Glomerular visceral epithelial cell (primary cell): ENCODE data around the gene APOM.

Source experiments
- DNase-seq: peaks from one replicate; pipeline ENCODE4 v3.0.0-alpha.2; 2016; ENCODE audit errors: extremely low spot score

APOM gene

DNA sequence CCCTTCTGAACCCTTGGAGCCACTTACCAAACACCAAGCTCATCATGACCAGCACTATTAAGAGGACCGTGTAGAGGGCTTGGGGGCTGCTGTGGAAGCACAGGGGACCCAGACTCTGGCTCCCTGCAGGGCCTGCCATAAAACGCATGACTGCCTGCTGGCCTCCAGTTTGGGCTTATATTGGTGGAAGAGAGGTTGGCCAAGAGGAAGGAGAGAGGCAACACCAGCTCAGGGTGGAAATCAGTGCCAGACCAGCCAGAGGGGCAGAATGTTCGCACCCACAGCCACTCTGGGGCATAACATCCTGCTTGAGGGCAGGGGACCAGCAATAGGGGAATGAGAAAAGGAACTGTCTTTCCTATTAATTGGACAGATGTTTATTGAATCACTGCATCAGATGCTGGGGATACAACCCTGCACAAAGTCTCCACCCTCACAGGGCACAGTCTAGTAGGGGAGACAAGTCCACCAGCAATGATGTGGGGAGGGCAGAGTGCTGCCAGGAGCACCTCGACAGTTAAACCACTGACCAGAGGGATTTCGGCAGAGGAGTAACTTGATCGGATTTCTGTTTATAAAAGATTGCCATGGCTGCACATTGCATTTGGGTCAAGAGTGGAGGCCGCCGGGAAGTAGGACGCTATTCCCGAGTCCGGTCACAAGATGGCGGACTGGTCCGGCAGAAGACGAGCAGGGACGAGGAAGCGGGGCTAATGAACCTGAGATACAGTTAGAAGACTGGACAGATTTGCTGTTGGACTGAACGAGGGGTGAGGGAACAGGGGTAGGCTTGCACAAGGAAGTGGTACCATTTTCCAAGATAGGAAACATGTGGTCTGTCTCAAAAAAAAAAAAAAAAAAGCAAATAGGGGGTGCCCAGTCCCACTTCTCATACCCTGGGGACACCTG is 24.8 kb downstream of the APOM start, which contains the start of gene LY6G5C:
TSS of gene LY6G5C (minus strand) at position 842 of the 909 bp plus-strand sequence. CDS start at position 148, 694 bp downstream.
- peak; percentile 91 for DNase-seq

DNA sequence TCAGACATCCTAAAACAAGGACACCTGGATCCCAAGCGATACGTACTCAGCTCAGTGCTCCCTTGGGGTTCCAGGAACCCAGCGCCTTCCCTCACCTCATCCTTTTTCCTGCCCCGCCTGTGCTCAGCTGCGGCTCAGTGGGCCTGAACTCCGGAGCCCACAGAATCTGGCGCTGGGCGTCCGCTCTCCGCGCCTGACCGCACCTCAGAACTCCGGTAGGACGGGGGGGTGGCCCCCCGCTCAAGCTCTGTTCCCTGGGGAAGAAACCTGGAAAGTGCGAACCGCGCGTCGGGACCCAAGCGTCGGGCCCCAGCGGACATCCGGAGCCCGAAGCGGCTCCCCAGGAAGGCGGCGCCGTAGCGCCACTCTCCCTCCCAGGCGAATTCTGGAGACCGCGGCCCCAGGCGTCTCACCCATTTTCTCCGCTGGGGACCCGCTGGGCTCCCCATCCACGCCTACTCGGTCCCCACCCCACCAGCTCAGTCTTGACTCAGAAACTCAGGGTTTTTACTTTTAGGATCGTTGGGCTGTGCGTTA is 25.5 kb downstream of the APOM start:
- DNase-seq, result peak; percentile 83

DNA sequence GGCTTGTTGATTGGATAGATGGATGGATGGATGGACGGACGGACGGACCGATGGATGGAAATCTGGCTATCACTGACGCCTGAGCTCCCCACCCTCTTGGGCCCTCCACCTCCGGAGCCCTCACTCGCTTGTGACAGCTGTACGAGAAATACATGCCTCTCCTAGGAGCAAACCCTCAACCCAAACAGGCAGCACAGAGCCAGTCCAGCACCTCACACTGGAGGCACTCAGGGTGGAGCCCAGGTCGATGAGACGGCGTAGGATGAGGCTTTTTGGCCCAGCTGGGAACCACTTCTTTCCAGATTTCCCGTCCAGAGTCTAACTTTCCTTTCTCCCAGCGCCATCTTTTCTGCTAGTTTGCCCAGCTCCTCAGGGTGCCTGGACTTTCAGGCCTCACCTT is 27.9 kb downstream of the APOM start:
- DNase-seq, result no peak

DNA sequence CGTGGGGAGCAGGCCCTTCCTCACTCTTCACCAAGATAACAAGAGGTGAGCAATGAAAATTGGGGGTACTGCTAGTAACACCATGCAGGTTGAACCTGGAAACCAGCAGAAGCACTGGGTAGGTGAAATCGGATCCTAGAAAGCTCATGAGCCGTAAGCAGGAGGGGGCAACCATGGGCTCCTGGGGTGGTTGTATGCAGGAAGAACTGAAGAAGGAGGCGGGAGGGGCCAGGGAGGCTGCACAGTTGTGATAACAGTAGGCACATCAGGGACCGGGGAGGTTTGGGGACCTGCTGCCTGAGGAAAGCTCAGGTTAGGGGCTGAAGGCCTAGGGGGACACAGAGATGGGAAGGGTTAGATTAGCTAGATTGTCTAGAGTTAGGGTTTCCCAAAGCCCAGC is 30.8 kb downstream of the APOM start:
- DNase-seq, result no peak

DNA sequence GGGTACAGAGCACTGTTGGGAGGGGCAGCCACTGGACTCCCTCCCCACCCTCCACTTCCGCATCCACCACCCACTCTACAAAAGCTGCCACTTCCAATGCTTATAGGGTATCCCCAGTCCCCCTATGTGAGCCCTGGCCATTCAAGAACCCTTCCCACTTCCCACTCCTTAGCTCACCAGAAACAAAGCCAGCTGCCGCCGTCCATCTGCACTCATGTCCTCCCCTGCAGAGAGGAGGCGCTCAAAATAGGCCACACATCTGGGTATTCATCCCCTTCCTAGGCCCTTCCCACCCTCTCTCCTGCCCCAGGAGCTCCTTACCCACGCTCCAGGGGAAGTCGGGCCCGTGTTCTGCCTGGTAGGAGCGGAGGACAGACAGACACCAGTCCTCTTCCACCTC is 31.6 kb downstream of the APOM start:
- DNase-seq, result no peak

DNA sequence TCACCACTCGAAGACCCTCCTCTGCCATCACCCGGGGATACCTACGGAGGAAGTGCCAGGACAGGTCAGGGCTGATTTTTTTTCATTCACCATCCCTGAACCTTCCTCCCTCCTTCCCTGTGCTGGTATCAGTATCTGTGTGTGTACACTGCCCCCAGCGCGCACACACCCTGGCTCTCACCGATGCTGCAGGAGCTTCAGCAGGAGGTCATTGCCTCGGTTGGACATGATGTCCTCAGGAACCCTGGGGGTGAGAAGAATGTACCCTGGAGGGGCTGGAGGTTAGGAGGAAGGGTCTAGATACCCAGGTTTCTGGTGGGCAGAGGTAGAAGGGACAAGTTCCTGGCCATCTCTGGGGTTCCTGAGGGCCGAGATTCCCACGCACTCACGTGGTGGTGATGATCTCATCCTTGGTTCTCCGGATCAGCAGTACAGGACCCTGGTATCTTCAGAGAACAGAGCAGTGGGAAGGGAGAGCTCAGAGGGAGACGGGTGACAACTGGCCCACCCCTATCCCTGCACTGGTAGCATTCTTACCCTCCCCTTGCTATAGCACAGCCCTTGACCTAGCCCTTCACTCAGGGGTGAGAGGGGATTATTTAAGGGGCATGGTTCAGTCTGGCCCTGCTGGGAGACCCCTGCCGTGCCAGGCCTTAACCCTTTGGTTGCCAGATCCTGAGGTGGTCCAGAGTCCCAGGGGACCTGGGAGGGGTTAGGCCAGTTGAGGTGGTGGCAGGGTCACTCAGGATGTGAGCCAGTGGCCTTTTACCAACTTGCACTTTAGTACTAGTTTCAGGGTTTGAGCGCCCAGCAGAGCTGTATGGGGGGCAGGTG is 32.4 kb downstream of the APOM start:
- DNase-seq, result no peak

DNA sequence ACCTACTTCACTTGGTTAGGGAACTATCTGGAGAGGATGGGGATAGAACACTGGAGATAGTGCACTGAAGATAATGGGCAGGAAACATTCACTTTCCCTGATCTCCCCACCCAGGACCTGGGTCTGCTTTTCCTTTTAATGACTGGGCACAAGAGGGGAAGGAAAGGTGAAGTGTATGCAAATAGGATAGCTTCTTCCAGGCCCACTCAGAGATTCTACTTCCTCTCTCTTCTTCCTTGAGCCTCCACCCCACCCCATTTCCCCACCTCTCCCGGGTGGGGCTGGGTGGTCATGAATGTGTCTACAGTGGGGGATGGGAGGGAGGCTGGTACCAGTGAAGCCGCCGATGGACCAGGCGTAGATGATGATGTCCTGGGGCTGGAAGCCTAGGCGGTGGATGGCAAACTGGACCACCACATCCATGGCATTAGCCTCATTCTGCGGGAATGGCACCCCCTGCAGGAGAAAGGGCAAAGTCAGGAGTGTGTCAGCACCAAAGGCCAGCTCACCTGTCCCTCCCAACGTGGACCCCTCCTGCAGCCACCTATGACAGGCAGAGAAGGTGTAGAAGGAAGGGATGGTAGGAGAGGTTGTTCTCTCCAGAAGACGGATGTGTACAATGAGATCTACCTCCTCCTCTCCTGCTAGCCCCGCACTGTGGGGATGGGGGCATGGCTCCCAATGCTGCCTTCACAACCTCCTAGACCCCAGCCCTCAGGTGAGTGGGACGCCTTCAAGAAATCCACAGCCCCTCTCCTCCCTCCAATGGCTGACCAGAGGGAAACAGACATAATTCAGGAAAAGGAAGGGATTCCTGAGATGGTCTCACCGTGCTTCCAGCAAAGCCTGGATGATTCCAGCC is 33.8 kb downstream of the APOM start:
- no peak for DNase-seq

DNA sequence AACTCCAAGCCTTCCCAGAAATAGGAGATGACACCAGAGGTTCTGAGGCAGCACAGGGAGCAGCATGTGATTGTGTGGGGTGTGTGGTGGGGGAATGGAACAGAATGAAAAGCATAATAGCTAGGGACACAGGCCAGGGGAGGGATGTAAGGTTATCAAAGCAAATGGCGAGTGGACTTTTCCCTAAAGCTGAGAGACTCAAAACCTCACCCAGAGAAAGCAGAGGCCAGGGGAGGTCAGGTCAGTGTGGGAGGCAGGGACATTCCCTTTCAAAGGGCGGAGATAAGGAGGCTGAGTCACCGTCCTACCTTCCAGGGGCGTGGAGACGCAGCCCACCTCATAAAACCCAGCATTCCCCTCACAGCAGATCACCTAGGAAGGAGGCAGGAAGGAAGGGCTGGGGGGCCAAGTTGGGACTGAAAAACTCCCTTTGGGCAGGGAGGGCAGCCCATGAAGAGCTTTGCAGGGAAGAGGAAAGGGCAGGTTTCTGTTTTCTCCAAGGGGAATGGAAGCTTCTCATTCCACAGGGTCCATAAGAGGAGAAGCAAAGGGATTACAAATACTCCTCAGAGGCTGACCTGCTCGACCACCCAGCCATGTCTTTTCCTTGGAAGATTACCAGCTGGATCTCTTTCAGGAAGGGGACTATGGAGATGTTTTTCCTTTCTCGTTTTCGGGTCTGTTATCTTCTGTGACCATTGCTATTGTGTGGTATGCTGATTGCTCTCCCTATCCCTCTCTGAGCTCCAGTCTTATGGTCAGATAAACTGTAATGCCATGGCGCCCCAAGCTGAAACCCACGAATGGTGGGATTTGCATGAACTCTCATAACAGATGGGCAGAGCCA is 34.8 kb downstream of the APOM start:
- DNase-seq, result no peak

DNA sequence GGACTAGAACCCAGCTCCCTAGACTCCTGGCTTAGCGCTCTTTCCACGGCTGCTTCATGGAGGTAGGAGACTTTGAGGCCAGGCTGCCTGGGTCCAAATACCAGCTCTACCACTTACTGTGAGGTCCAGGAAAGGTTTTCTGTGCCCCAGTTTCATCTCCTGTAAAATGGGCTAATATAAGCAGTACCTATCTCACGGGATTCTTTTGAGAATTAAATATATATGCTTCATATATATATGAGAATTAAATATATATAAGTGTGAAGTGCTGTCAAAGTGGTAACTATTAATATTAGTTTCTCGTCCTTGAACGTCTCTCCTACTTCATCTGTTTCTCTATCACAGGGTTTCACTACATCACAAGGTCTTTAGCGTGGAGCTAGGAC is 35.4 kb downstream of the APOM start:
- no peak for DNase-seq

DNA sequence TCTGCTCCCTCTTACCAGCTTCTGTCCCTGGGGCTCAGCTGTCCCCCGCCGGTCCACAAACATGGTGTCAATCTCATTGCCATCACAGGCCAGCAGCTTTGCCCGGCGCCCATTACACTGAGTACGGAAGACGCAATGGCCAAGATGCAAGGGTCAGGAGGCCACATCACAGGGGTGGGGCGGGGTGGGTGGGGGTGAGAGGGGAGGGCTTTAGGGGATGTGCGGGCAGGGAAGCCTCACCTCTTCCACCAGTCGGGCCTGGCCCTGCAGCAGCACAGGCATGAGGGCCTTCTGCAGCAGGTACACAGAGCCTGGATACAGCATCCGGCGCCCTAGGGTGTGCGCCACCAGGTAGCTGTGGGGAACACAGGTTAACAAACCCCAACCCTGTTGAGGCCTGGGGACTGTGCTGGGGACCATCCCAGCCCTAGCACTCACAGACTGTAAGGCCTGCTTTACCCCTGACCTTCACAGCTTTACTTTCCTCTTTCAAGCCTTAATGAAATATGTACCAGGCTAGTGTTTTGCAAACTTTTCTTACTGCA is 35.9 kb downstream of the APOM start:
- DNase-seq, result no peak

DNA sequence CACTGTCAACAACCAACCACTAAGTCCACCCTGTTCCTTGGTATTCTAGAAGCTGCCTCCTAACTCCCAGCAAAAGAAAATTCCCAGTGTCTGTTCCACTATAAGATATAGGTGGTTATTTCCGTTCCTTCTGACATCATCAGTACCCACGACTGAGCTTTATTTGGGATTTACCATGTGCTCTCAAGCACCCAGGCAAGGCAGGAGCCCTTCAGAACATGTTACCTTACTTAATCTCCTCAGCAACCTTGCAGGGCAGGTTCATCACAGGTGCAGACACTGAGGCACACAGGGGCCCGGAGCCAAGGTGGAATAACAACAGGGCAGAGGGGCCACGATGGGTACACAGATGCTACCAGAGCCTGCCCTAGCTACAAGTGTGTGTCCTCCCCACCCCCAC is 36.7 kb downstream of the APOM start:
- no peak for DNase-seq

DNA sequence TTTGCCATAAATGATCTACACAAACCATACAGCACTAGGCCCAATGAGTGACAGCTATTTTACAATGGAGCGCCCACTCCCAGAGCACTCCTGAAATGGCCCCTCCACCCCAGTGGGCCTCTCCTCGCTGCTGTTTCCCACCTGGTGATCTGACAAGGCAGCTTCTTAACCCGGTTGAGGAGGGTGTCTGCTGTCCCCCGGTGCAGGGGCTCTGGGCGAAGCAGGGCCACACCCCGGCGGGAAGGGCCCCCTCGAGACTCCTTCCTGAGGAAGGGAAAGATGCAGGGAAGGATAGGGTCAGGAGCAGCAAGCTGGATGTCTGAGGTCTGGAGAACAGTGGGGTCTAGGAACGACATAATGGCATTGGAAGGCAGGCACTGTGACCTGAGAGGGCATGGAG is 37.2 kb downstream of the APOM start:
- no peak for DNase-seq

DNA sequence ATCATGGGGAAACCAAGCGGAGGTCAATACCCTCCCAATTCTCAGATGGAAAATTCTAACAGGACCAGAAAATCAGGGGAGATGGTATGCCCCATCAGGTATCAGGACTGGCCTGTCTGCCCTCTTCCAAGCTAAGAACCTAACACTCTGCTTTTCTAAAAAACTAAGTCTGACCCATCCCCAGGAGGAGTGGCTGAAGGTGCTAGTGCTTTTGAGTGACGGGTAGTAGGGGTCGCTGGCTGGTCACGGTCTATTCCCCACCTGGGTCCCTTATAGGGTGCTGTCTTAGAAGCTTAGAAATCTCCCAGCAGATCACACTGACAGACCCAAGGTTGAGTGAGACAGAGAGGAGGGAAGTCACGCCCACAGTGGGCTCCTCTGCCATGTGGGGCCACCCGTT is 37.8 kb downstream of the APOM start:
- no peak for DNase-seq

DNA sequence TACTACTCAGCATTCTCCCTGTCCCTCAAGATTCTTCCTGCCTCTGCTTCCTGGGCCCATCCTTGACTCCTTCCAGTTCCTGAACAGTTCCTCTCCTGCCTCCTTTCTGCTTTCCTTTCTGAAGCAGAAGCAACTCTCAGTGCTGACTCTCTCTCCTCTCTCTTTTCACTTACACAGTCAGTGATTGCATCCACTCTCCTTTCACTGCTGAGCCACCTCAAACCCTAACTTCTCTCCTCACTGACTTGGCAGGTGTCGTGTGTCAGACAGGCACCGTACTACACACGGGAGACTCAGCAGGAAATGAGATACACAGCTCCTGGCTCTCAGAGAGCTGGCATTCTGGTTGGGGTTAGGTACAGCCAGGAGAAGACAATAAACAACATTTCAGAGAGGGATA is 41.9 kb downstream of the APOM start:
- no peak for DNase-seq

DNA sequence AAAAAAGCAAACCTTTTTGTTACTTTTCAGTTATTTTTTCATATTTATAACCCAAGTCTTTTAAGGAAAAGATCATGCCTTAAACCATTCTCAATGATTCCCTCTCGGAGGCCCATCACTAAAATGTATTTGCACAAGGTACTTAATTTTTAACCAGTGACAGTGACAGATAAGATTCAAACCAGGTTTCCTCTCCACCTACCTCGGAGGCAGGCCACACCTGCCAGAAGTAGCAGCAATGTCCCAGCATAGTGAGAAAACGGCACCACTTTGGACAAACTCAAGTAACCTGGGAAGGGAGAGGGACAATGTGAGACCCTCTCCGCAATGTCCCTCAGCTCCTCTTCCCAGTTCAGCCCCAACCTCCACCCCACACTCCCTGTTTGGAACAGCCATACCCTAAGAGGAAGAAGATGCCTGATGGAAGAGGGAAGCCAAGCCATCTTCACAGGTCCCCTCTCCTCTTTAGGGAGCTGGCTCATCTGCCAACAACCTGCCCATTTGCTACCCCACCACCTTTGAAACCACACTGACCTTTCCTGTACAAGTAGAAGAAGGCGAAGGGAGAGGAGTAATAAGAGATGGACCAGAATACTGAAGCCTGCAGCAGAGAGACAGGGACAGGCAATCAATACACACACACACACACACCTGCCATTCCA is 45.2 kb downstream of the APOM start:
- no peak for DNase-seq

DNA sequence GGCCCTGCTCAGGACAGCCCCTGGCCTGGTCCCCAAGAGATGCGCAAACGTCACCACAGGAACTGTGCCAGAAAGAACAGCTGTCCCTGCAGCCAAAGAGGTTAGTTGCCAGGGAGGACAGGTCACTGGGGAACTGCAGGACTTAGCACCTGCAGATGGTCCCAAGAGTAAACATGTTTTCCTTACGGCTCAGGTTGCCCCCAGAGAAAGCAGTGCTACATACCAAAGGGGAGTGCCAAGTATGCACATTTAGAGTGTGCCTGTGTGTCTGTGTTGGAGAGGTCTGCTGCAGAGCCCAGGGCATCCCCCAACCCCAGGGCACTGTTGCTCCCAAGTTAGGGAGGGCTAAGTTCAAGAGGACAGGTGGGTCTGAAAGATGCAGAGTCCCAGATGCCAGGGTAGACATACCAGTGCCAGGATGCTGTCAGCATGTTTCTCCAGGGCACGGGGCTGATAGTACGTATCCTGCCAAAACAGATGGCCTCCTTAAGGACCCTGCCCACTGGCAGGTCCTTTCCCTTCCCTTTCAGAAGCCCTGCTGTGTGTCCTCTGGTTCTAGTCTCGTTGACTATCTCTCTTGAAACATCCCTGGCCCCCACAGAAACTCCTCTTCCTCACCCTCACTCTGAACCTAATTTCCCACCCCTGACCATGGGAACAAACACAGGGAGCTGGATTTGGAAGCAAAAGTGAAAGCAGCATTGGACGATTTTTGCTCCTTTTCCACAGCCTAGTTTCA is 46.1 kb downstream of the APOM start:
- no peak for DNase-seq

DNA sequence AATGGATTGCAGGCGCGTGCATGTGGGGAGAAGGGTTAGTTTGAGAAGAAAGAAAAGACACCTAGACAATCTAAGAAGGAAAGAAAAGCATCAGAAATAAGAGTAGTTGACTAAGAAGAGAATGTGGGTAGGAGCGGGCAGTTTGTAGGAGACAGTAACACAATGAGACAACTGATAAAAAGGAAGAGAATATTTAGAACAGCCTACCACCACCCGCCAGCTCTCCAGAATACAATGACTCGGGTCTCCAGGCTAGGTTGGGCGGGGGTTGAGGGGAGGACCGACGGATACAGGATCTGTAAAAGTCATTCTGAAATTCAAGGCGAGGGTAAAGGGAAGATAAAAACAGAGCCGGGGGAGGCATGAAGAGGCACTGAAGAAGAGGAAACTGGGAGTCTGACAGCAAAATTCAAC is 46.7 kb downstream of the APOM start:
- DNase-seq, result no peak

DNA sequence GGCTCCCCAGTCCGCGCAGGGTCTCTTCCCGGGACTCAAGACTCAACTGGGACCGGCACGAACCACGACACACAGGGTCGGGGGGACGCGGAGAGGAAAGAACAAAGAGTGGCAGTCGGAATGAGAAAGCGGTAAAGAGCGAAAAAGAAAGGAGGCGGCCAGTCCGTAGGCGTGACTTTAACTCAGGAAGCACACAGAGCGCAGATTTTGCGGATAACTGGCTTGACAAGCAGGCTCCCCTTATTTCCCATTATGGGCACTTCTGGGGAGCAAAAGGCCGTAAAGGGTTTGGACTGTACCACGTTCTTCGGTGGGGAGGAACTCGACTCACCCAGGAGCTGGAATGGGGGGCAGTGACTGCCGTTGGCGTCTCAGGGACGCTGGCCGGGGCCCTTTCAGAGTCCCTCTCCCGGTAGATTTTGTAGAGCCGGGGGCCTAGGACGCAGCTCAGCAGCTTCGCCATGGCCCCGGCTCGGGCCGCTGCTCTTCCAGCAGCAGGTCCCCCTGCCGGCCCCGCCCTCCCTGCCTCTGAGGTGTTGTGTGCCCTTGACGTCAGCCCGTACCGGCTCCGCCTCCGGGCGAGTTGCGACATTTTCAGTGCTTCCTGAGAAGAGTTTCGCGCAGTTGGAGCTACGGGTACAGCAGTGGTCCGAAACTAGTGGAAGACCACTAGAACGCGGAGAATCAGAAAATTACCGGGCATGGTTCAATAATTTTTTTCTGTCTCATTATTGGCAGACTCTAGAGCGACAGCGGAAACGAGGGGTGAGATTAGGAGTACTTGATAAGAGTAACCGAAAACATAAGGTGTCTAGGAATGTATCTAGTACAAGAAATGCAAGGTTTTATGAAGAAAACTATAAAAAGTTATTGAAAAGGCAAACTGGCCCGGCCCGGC is 47.4 kb downstream of the APOM start, which contains the start of gene ABHD16A:
TSS of gene ABHD16A (minus strand) at position 506 of the 898 bp plus-strand sequence. CDS start at position 463, 43 bp downstream.
- DNase-seq, result peak; percentile 97
